Activated CD4-positive, alpha-beta memory T cell treated with anti-CD3 and anti-CD28 coated beads for 36 hours (primary cell): ENCODE measurements around the gene ZFAND3. TPM values are rescaled to one million over a fixed set of nuclear protein-coding genes. Genes with fewer than 3 reads are reported as not detected.

Experiments
- CTCF ChIA-PET: fragments of 350-600 bp; sonication (Branson Sonifier 250); formaldehyde crosslinking; loops from one replicate; lab custom pipeline; 2021; ENCODE audit warnings: antibody characterized with exemption, inconsistent platforms; lab: Charles Lee
- POLR2A ChIA-PET: fragments of 350-600 bp; sonication (Branson Sonifier 250); formaldehyde crosslinking; loops from one replicate; lab custom pipeline; 2021; ENCODE audit warnings: antibody characterized with exemption; lab: Charles Lee
- DNase-seq: peaks from one replicate; pipeline ENCODE4 v3.0.0-alpha.2; 2020
- H3K27ac Mint-ChIP-seq: one replicate; pipeline ENCODE4 v1.8.0; 2021; ENCODE audit warnings: mixed read lengths
- H3K27me3 Mint-ChIP-seq: one replicate; pipeline ENCODE4 v1.8.0; 2021; ENCODE audit warnings: mixed read lengths
- H3K36me3 Mint-ChIP-seq: one replicate; pipeline ENCODE4 v1.8.0; 2021; ENCODE audit warnings: mixed read lengths
- H3K4me1 Mint-ChIP-seq: one replicate; pipeline ENCODE4 v1.8.0; 2021; ENCODE audit warnings: low read depth, mixed read lengths
- H3K4me3 Mint-ChIP-seq: one replicate; pipeline ENCODE4 v1.8.0; 2021; ENCODE audit warnings: mild to moderate bottlenecking, mixed read lengths
- H3K9me3 Mint-ChIP-seq: one replicate; pipeline ENCODE4 v1.8.0; 2021; ENCODE audit warnings: mixed read lengths
- intact Hi-C: fragments of 100-400 bp; cut with micrococcal nuclease; formaldehyde crosslinking; loops from one replicate; pipeline ENCODE4 v1.15.1; 2023
- total RNA-seq, 2 experiments: library from RNA; stranded (reverse); gene quantifications; one replicate each; pipeline ENCODE4 v1.2.3, GENCODE V29; 2021

The ZFAND3 gene
- total RNA-seq, 2 experiments from 2014 or later, result 35.1 to 36.4 TPM

GRCh38 chr6:38078671-38079070 lies 259.1 kb downstream of the ZFAND3 start:
- no peak overlapping the region for H3K27ac Mint-ChIP-seq
- no peak overlapping the region for H3K4me3 Mint-ChIP-seq
- intact Hi-C loops, result no loop called here
- ChIA-PET CTCF (no interaction called here), POLR2A (no interaction called here)
- DNase-seq, result no peak
- peaks cover 8% of the 10 kb centered on the region for H3K4me1 Mint-ChIP-seq
- H3K36me3 Mint-ChIP-seq, result peaks cover 24% of the 10 kb centered on the region
- H3K9me3 Mint-ChIP-seq, result no peaks in the 10 kb centered on the region
- no peaks in the 10 kb centered on the region for H3K27me3 Mint-ChIP-seq

- POLR2A ChIA-PET, result no interaction called here
- H3K4me3 Mint-ChIP-seq, result no peak overlapping the region
- H3K27ac Mint-ChIP-seq, result no peak overlapping the region
- peaks cover 8% of the 10 kb centered on the region for H3K4me1 Mint-ChIP-seq
- CTCF ChIA-PET, result no interaction called here
- no peaks in the 10 kb centered on the region for H3K27me3 Mint-ChIP-seq
- peaks cover 26% of the 10 kb centered on the region for H3K36me3 Mint-ChIP-seq
- no peak for DNase-seq
- no peaks in the 10 kb centered on the region for H3K9me3 Mint-ChIP-seq
- intact Hi-C loops, result no loop called here
These were observed 259.6 kb downstream of the ZFAND3 start for GRCh38 chr6:38079107-38079506.

GRCh38 chr6:38079537-38079936 lies 260.0 kb downstream of the ZFAND3 start:
- POLR2A ChIA-PET, result no interaction called here
- H3K9me3 Mint-ChIP-seq, result no peaks in the 10 kb centered on the region

GRCh38 chr6:38080360-38080759 lies 260.8 kb downstream of the ZFAND3 start:
- ChIA-PET CTCF (no interaction called here), POLR2A (no interaction called here)
- no peaks in the 10 kb centered on the region for H3K27me3 Mint-ChIP-seq
- H3K4me3 Mint-ChIP-seq, result no peak overlapping the region
- DNase-seq, result no peak
- intact Hi-C loops, result no loop called here
- H3K9me3 Mint-ChIP-seq, result no peaks in the 10 kb centered on the region
- H3K36me3 Mint-ChIP-seq, result peaks cover 27% of the 10 kb centered on the region
- H3K4me1 Mint-ChIP-seq, result peaks cover 8% of the 10 kb centered on the region
- H3K27ac Mint-ChIP-seq, result no peak overlapping the region

More at GRCh38 chr6:38079537-38079936, 260.0 kb downstream of the ZFAND3 start:
- intact Hi-C loops, result no loop called here
- no peak overlapping the region for H3K4me3 Mint-ChIP-seq
- no peak overlapping the region for H3K27ac Mint-ChIP-seq
- CTCF ChIA-PET, result no interaction called here
- peaks cover 31% of the 10 kb centered on the region for H3K36me3 Mint-ChIP-seq
- H3K4me1 Mint-ChIP-seq, result peaks cover 8% of the 10 kb centered on the region
- DNase-seq, result no peak
- no peaks in the 10 kb centered on the region for H3K27me3 Mint-ChIP-seq

GRCh38 chr6:38080889-38081288 lies 261.4 kb downstream of the ZFAND3 start:
- DNase-seq, result no peak
- Mint-ChIP-seq H3K9me3 (no peaks in the 10 kb centered on the region), H3K4me1 (peaks cover 8% of the 10 kb centered on the region), H3K36me3 (peaks cover 29% of the 10 kb centered on the region), H3K27me3 (no peaks in the 10 kb centered on the region), H3K27ac (no peak overlapping the region), H3K4me3 (no peak overlapping the region)
- POLR2A ChIA-PET, result no interaction called here
- CTCF ChIA-PET, result no interaction called here
- intact Hi-C loops, result no loop called here

GRCh38 chr6:38085031-38085430 lies 265.5 kb downstream of the ZFAND3 start:
- Mint-ChIP-seq H3K27ac (no peak overlapping the region), H3K9me3 (no peaks in the 10 kb centered on the region), H3K4me1 (peaks cover 8% of the 10 kb centered on the region), H3K4me3 (no peak overlapping the region), H3K36me3 (peaks cover 28% of the 10 kb centered on the region), H3K27me3 (no peaks in the 10 kb centered on the region)
- ChIA-PET CTCF (interaction anchor here (0.9 kb wide), 1 partner anchor 16 kb away, joined by 3 read pairs; no protein-coding TSS in a partner anchor), POLR2A (no interaction called here)
- intact Hi-C loops, result no loop called here
- no peak for DNase-seq

GRCh38 chr6:38086346-38086745 lies 266.8 kb downstream of the ZFAND3 start:
- Mint-ChIP-seq H3K4me3 (no peak overlapping the region), H3K27ac (no peak overlapping the region), H3K36me3 (peaks cover 28% of the 10 kb centered on the region), H3K9me3 (no peaks in the 10 kb centered on the region), H3K27me3 (no peaks in the 10 kb centered on the region), H3K4me1 (no peaks in the 10 kb centered on the region)
- no peak for DNase-seq
- ChIA-PET POLR2A (no interaction called here), CTCF (no interaction called here)
- intact Hi-C loops, result no loop called here

GRCh38 chr6:38088010-38088409 lies 268.5 kb downstream of the ZFAND3 start:
- CTCF ChIA-PET, result no interaction called here
- H3K36me3 Mint-ChIP-seq, result peaks cover 23% of the 10 kb centered on the region

GRCh38 chr6:38088829-38089228 lies 269.3 kb downstream of the ZFAND3 start:
- Mint-ChIP-seq H3K9me3 (no peaks in the 10 kb centered on the region), H3K36me3 (peaks cover 17% of the 10 kb centered on the region), H3K4me1 (no peaks in the 10 kb centered on the region), H3K4me3 (no peak overlapping the region), H3K27me3 (no peaks in the 10 kb centered on the region), H3K27ac (no peak overlapping the region)
- intact Hi-C loops, result no loop called here
- DNase-seq, result no peak
- ChIA-PET POLR2A (no interaction called here), CTCF (no interaction called here)

More at GRCh38 chr6:38088010-38088409, 268.5 kb downstream of the ZFAND3 start:
- no peak overlapping the region for H3K4me3 Mint-ChIP-seq
- POLR2A ChIA-PET, result no interaction called here
- H3K27me3 Mint-ChIP-seq, result no peaks in the 10 kb centered on the region
- no peak overlapping the region for H3K27ac Mint-ChIP-seq
- intact Hi-C loops, result no loop called here
- no peaks in the 10 kb centered on the region for H3K4me1 Mint-ChIP-seq
- DNase-seq, result no peak
- no peaks in the 10 kb centered on the region for H3K9me3 Mint-ChIP-seq

GRCh38 chr6:38091613-38092012 lies 272.1 kb downstream of the ZFAND3 start:
- Mint-ChIP-seq H3K27me3 (no peaks in the 10 kb centered on the region), H3K27ac (no peak overlapping the region), H3K9me3 (no peaks in the 10 kb centered on the region), H3K4me1 (no peaks in the 10 kb centered on the region), H3K36me3 (peaks cover 7% of the 10 kb centered on the region), H3K4me3 (no peak overlapping the region)
- ChIA-PET POLR2A (no interaction called here), CTCF (no interaction called here)
- DNase-seq, result no peak
- intact Hi-C loops, result no loop called here

- CTCF ChIA-PET, result no interaction called here
- Mint-ChIP-seq H3K27me3 (no peaks in the 10 kb centered on the region), H3K27ac (no peak overlapping the region), H3K36me3 (peaks cover 2% of the 10 kb centered on the region), H3K9me3 (no peaks in the 10 kb centered on the region), H3K4me1 (peaks cover 2% of the 10 kb centered on the region), H3K4me3 (no peak overlapping the region)
- POLR2A ChIA-PET, result no interaction called here
- intact Hi-C loops, result no loop called here
- DNase-seq, result no peak
These were observed 272.9 kb downstream of the ZFAND3 start for GRCh38 chr6:38092465-38092864.

- H3K9me3 Mint-ChIP-seq, result no peaks in the 10 kb centered on the region
- no peaks in the 10 kb centered on the region for H3K27me3 Mint-ChIP-seq
- H3K36me3 Mint-ChIP-seq, result peaks cover 1% of the 10 kb centered on the region
- POLR2A ChIA-PET, result no interaction called here
- DNase-seq, result no peak
- H3K4me3 Mint-ChIP-seq, result no peak overlapping the region
- intact Hi-C loops, result no loop called here
- CTCF ChIA-PET, result interaction anchor here (0.6 kb wide), 1 partner anchor 136 kb away, joined by 3 read pairs; no protein-coding TSS in a partner anchor
- no peak overlapping the region for H3K27ac Mint-ChIP-seq
- peaks cover 4% of the 10 kb centered on the region for H3K4me1 Mint-ChIP-seq
These were observed 273.4 kb downstream of the ZFAND3 start for GRCh38 chr6:38092964-38093363.

GRCh38 chr6:38095054-38095453 lies 275.5 kb downstream of the ZFAND3 start:
- DNase-seq, result no peak
- ChIA-PET POLR2A (no interaction called here), CTCF (no interaction called here)
- Mint-ChIP-seq H3K27ac (no peak overlapping the region), H3K4me3 (no peak overlapping the region), H3K4me1 (peaks cover 12% of the 10 kb centered on the region), H3K27me3 (no peaks in the 10 kb centered on the region), H3K9me3 (no peaks in the 10 kb centered on the region), H3K36me3 (no peaks in the 10 kb centered on the region)
- intact Hi-C loops, result no loop called here
